ENCODE measurements around the gene TEX13A. TPM values are rescaled to one million over a fixed set of nuclear protein-coding genes. Genes with fewer than 3 reads are reported as not detected.

TEX13A gene, protein sequence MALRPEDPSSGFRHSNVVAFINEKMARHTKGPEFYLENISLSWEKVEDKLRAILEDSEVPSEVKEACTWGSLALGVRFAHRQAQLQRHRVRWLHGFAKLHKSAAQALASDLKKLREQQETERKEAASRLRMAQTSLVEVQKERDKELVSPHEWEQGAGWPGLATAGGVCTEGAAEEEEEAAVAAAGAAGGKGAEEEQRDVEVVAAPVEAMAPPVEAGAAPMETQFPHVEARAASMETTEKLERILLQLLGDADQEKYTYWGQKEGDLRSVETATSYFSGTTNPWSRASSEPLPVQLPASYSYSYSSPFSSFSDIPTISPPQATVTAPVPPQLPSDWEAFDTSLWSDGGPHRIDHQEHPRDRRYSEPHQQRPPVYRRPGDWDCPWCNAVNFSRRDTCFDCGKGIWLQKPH
- total RNA-seq: not detected in 2 replicates

DNA sequence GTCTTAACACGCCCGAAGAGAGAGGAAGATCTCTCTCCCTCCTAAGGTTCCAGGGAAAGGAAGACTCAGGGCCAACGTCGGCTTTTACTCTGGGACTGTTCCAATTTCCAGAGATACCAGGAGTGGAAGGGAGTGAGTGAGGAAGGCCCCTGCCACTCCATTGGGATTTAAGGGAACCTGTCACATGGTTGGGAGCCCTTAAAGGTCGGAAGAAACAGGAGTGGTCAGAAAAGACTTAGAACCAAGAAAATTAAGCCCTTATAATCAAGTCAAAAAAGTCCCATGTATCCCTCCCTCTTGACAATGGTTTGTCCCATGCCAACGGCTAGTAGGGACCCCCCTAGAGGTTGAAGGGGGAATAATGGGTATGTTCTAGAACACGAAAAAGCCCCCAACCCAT is at the start of gene TEX13A:
Gene TEX13A, minus strand, starts transcription at position 59 of the 400 bp plus-strand sequence. CDS start 297 bp downstream, outside the sequence.

